ENCODE results near the gene LRRC7.
A peak's percentile ranks its signal among the peaks of the same experiment; 100 is the strongest.

The LRRC7 gene

GRCh38 chr1:69693921-69694675 is 126.4 kb downstream of the LRRC7 start:
- no peak overlapping the region for H3K27ac ChIP-seq (replicated peaks; ENCODE audit: low read length)
- no peak overlapping the region for H3K4me2 ChIP-seq (ENCODE audit: insufficient read depth, low read length, poor library complexity, severe bottlenecking)
- no peak overlapping the region for H3K14ac ChIP-seq (ENCODE audit: low read length)
- no peaks in the 10 kb centered on the region for H3K27me3 ChIP-seq (ENCODE audit: control insufficient read depth in 3 of 3, insufficient read depth in 3 of 3, low read depth in 1 of 3, low read length in 3 of 3)
- H3K4me1 ChIP-seq (ENCODE audit: control insufficient read depth in 2 of 2, insufficient read depth in 1 of 2, low read depth in 1 of 2, low read length in 2 of 2) = peaks cover 0 to 6% of the 10 kb centered on the region in 2 donors
- H3K18ac ChIP-seq (ENCODE audit: low read length) = no peak overlapping the region
- H4K8ac ChIP-seq (ENCODE audit: low read depth, low read length) = no peak overlapping the region
- no peak overlapping the region for H2BK12ac ChIP-seq (ENCODE audit: low read length)
- no peak overlapping the region for H2AK5ac ChIP-seq (ENCODE audit: low read depth, low read length)
- no peak overlapping the region for H2BK15ac ChIP-seq (ENCODE audit: low read length)
- no peak overlapping the region for H4K91ac ChIP-seq (ENCODE audit: low read depth, low read length, poor library complexity)
- no peak overlapping the region for H2AFZ ChIP-seq (ENCODE audit: low read length)
- H3K9ac ChIP-seq (ENCODE audit: low read depth, low read length, poor library complexity) = no peak overlapping the region
- no peak overlapping the region for H2BK120ac ChIP-seq (ENCODE audit: low read depth, low read length)
- H3K9me3 ChIP-seq (replicated peaks in 1 of 2; ENCODE audit: control insufficient read depth in 2 of 2, insufficient read depth in 1 of 2, low read depth in 1 of 2, low read length in 2 of 2) = peaks cover 0 to 2% of the 10 kb centered on the region in 2 donors
- H3K79me1 ChIP-seq (ENCODE audit: low read depth, low read length) = no peaks in the 10 kb centered on the region
- no peak for DNase-seq (ENCODE audit: low spot score)
- H2BK5ac ChIP-seq (ENCODE audit: low read length) = no peak overlapping the region
- H3K4me3 ChIP-seq (ENCODE audit: low read length in 2 of 2) = no peak overlapping the region
- H3K4ac ChIP-seq (ENCODE audit: low read length) = no peak overlapping the region
- H3K36me3 ChIP-seq (replicated peaks in 1 of 2; ENCODE audit: control insufficient read depth in 2 of 2, insufficient read depth in 2 of 2, low read length in 2 of 2) = no peaks in the 10 kb centered on the region
- H3K23ac ChIP-seq (ENCODE audit: low read depth, low read length, poor library complexity) = no peak overlapping the region

- no peak overlapping the region for H3K4me3 ChIP-seq (ENCODE audit: low read length in 2 of 2)
- no peak overlapping the region for H2AFZ ChIP-seq (ENCODE audit: low read length)
These were observed 129.6 kb downstream of the LRRC7 start for GRCh38 chr1:69697340-69697739.

GRCh38 chr1:69700770-69701169 is 133.0 kb downstream of the LRRC7 start:
- no CpG with 5 or more reads among the region's 2 CpGs for WGBS, 2 donors (ENCODE audit: extremely low coverage in 2 of 2, insufficient read length in 2 of 2, insufficient replicate concordance in 1 of 2)
- no peaks in the 10 kb centered on the region for H3K79me1 ChIP-seq (ENCODE audit: low read depth, low read length)
- H3K27me3 ChIP-seq (ENCODE audit: control insufficient read depth in 3 of 3, insufficient read depth in 3 of 3, low read depth in 1 of 3, low read length in 3 of 3) = no peaks in the 10 kb centered on the region
- no peak overlapping the region for H3K4me2 ChIP-seq (ENCODE audit: insufficient read depth, low read length, poor library complexity, severe bottlenecking)
- no peak overlapping the region for H2BK12ac ChIP-seq (ENCODE audit: low read length)
- H3K27ac ChIP-seq (replicated peaks; ENCODE audit: low read length) = no peak overlapping the region
- H3K18ac ChIP-seq (ENCODE audit: low read length) = no peak overlapping the region
- no peak overlapping the region for H4K91ac ChIP-seq (ENCODE audit: low read depth, low read length, poor library complexity)
- DNase-seq (ENCODE audit: low spot score) = peak; percentile 3
- H2AFZ ChIP-seq (ENCODE audit: low read length) = no peak overlapping the region
- H2BK15ac ChIP-seq (ENCODE audit: low read length) = no peak overlapping the region
- H3K36me3 ChIP-seq (replicated peaks in 1 of 2; ENCODE audit: control insufficient read depth in 2 of 2, insufficient read depth in 2 of 2, low read length in 2 of 2) = no peaks in the 10 kb centered on the region
- H4K8ac ChIP-seq (ENCODE audit: low read depth, low read length) = no peak overlapping the region
- no peak overlapping the region for H3K4ac ChIP-seq (ENCODE audit: low read length)
- H2AK5ac ChIP-seq (ENCODE audit: low read depth, low read length) = no peak overlapping the region
- no peak overlapping the region for H3K4me3 ChIP-seq (ENCODE audit: low read length in 2 of 2)
- no peak overlapping the region for H2BK5ac ChIP-seq (ENCODE audit: low read length)
- no peak overlapping the region for H3K9ac ChIP-seq (ENCODE audit: low read depth, low read length, poor library complexity)
- no peak overlapping the region for H3K14ac ChIP-seq (ENCODE audit: low read length)
- H3K23ac ChIP-seq (ENCODE audit: low read depth, low read length, poor library complexity) = no peak overlapping the region
- H2BK120ac ChIP-seq (ENCODE audit: low read depth, low read length) = no peak overlapping the region
- H3K9me3 ChIP-seq (replicated peaks in 1 of 2; ENCODE audit: control insufficient read depth in 2 of 2, insufficient read depth in 1 of 2, low read depth in 1 of 2, low read length in 2 of 2) = peaks cover 0 to 2% of the 10 kb centered on the region in 2 donors
- no peaks in the 10 kb centered on the region for H3K4me1 ChIP-seq (ENCODE audit: control insufficient read depth in 2 of 2, insufficient read depth in 1 of 2, low read depth in 1 of 2, low read length in 2 of 2)

More at GRCh38 chr1:69697340-69697739, 129.6 kb downstream of the LRRC7 start:
- WGBS, 2 donors (ENCODE audit: extremely low coverage in 2 of 2, insufficient read length in 2 of 2, insufficient replicate concordance in 1 of 2) = no CpG with 5 or more reads among the region's 2 CpGs
- no peaks in the 10 kb centered on the region for H3K27me3 ChIP-seq (ENCODE audit: control insufficient read depth in 3 of 3, insufficient read depth in 3 of 3, low read depth in 1 of 3, low read length in 3 of 3)
- no peaks in the 10 kb centered on the region for H3K4me1 ChIP-seq (ENCODE audit: control insufficient read depth in 2 of 2, insufficient read depth in 1 of 2, low read depth in 1 of 2, low read length in 2 of 2)
- DNase-seq (ENCODE audit: low spot score) = no peak
- no peak overlapping the region for H3K14ac ChIP-seq (ENCODE audit: low read length)
- no peak overlapping the region for H2AK5ac ChIP-seq (ENCODE audit: low read depth, low read length)
- H3K9me3 ChIP-seq (replicated peaks in 1 of 2; ENCODE audit: control insufficient read depth in 2 of 2, insufficient read depth in 1 of 2, low read depth in 1 of 2, low read length in 2 of 2) = peaks cover 0 to 2% of the 10 kb centered on the region in 2 donors
- H4K8ac ChIP-seq (ENCODE audit: low read depth, low read length) = no peak overlapping the region
- no peak overlapping the region for H3K27ac ChIP-seq (replicated peaks; ENCODE audit: low read length)
- no peak overlapping the region for H3K4ac ChIP-seq (ENCODE audit: low read length)
- no peak overlapping the region for H3K9ac ChIP-seq (ENCODE audit: low read depth, low read length, poor library complexity)
- H2BK120ac ChIP-seq (ENCODE audit: low read depth, low read length) = no peak overlapping the region
- H3K18ac ChIP-seq (ENCODE audit: low read length) = no peak overlapping the region
- no peaks in the 10 kb centered on the region for H3K36me3 ChIP-seq (replicated peaks in 1 of 2; ENCODE audit: control insufficient read depth in 2 of 2, insufficient read depth in 2 of 2, low read length in 2 of 2)
- H3K23ac ChIP-seq (ENCODE audit: low read depth, low read length, poor library complexity) = no peak overlapping the region
- no peak overlapping the region for H4K91ac ChIP-seq (ENCODE audit: low read depth, low read length, poor library complexity)
- no peak overlapping the region for H2BK15ac ChIP-seq (ENCODE audit: low read length)
- H3K4me2 ChIP-seq (ENCODE audit: insufficient read depth, low read length, poor library complexity, severe bottlenecking) = no peak overlapping the region
- no peaks in the 10 kb centered on the region for H3K79me1 ChIP-seq (ENCODE audit: low read depth, low read length)
- H2BK12ac ChIP-seq (ENCODE audit: low read length) = no peak overlapping the region
- H2BK5ac ChIP-seq (ENCODE audit: low read length) = no peak overlapping the region

GRCh38 chr1:69702085-69702484 is 134.4 kb downstream of the LRRC7 start:
- H2BK12ac ChIP-seq (ENCODE audit: low read length) = no peak overlapping the region
- no peak overlapping the region for H3K23ac ChIP-seq (ENCODE audit: low read depth, low read length, poor library complexity)
- no peak overlapping the region for H3K9ac ChIP-seq (ENCODE audit: low read depth, low read length, poor library complexity)
- no peak overlapping the region for H2AFZ ChIP-seq (ENCODE audit: low read length)
- no peak overlapping the region for H2BK5ac ChIP-seq (ENCODE audit: low read length)
- H2BK15ac ChIP-seq (ENCODE audit: low read length) = no peak overlapping the region
- no peaks in the 10 kb centered on the region for H3K79me1 ChIP-seq (ENCODE audit: low read depth, low read length)
- DNase-seq (ENCODE audit: low spot score) = no peak
- H3K4me3 ChIP-seq (ENCODE audit: low read length in 2 of 2) = no peak overlapping the region
- H2AK5ac ChIP-seq (ENCODE audit: low read depth, low read length) = no peak overlapping the region
- H3K18ac ChIP-seq (ENCODE audit: low read length) = no peak overlapping the region
- H3K4me1 ChIP-seq (ENCODE audit: control insufficient read depth in 2 of 2, insufficient read depth in 1 of 2, low read depth in 1 of 2, low read length in 2 of 2) = no peaks in the 10 kb centered on the region
- WGBS, 2 donors (ENCODE audit: extremely low coverage in 2 of 2, insufficient read length in 2 of 2, insufficient replicate concordance in 1 of 2) = no CpG with 5 or more reads among the region's 4 CpGs
- H3K36me3 ChIP-seq (replicated peaks in 1 of 2; ENCODE audit: control insufficient read depth in 2 of 2, insufficient read depth in 2 of 2, low read length in 2 of 2) = no peaks in the 10 kb centered on the region
- H3K27ac ChIP-seq (replicated peaks; ENCODE audit: low read length) = no peak overlapping the region
- no peak overlapping the region for H3K14ac ChIP-seq (ENCODE audit: low read length)
- no peak overlapping the region for H3K4ac ChIP-seq (ENCODE audit: low read length)
- no peaks in the 10 kb centered on the region for H3K9me3 ChIP-seq (replicated peaks in 1 of 2; ENCODE audit: control insufficient read depth in 2 of 2, insufficient read depth in 1 of 2, low read depth in 1 of 2, low read length in 2 of 2)
- no peaks in the 10 kb centered on the region for H3K27me3 ChIP-seq (ENCODE audit: control insufficient read depth in 3 of 3, insufficient read depth in 3 of 3, low read depth in 1 of 3, low read length in 3 of 3)
- no peak overlapping the region for H3K4me2 ChIP-seq (ENCODE audit: insufficient read depth, low read length, poor library complexity, severe bottlenecking)
- H4K91ac ChIP-seq (ENCODE audit: low read depth, low read length, poor library complexity) = no peak overlapping the region
- no peak overlapping the region for H4K8ac ChIP-seq (ENCODE audit: low read depth, low read length)
- H2BK120ac ChIP-seq (ENCODE audit: low read depth, low read length) = no peak overlapping the region

Data from neuronal stem cell (in vitro differentiated cells).